Fibroblast of mammary gland (primary cell): Measurements from ENCODE around the gene GSPT2.
A peak's percentile ranks its signal among the peaks of the same experiment; 100 is the strongest.

Source experiments
- DNase-seq: peaks from one replicate; pipeline ENCODE4 v3.0.0-alpha.2; 2010; ENCODE audit warnings: low read depth
- H3K4me3 ChIP-seq: 2 replicates; pipeline ENCODE4 v1.5.1; 2011; ENCODE audit warnings: low read depth, mild to moderate bottlenecking, low read length, moderate library complexity; ENCODE audit not compliant: control insufficient read depth
- CTCF ChIP-seq: conservative IDR thresholded peaks from 2 replicates; pipeline ENCODE4 v1.5.1; 2011; ENCODE audit warnings: low read depth, low read length, inconsistent platforms; ENCODE audit not compliant: control insufficient read depth, insufficient read depth

Gene GSPT2

DNA sequence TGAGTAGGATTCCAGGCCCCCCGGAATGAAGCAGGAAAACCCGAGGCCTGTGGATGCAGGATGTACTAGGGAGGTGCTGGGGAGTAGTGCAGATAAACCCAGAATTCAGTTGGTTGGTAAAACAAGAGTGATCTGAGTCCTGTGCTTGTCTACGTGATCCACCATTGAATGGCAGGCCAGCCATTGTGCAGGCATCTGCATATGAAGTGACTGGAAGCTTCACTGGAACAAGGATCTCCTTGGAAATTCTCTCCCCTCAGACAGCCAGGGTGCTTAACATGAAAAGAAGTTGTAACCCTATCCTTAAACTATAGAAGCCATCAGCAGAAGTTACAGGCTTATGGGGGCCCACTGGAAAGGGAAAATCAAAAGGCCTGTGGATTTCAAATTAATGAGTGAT, 656 bp upstream of the GSPT2 start:
- H3K4me3 ChIP-seq, result peak overlapping the region; percentile 71
- TF ChIP-seq CTCF, result no peak
- no peak for DNase-seq

DNA sequence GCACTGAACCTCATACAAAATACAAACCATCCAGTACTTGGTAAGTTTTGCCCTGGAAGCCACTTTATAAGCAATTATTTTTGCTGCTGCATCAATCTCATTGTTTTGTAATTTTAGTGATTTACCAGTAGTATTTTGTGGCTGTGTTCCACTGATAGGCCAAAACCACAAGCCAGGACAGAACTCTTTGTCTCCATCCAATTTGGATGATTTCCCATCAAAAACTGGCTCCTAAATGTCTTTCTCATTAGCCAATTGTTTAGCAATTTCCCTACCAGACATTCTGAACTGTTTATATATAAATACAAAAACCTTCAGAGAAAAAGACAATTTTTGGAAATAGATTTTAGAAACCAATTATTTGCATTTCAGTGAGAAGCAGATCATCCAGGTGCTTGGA, 4.4 kb downstream of the GSPT2 start:
- TF ChIP-seq CTCF, result no peak
- peak; percentile 46 for DNase-seq
- no peak overlapping the region for H3K4me3 ChIP-seq

GRCh38 chrX:51759055-51759839, 16.0 kb downstream of the GSPT2 start:
- DNase-seq, result no peak
- TF ChIP-seq CTCF, result no peak
- no peak overlapping the region for H3K4me3 ChIP-seq

GRCh38 chrX:51760657-51761056, 17.4 kb downstream of the GSPT2 start:
- H3K4me3 ChIP-seq, result no peak overlapping the region
- DNase-seq, result no peak
- TF ChIP-seq CTCF, result no peak

DNA sequence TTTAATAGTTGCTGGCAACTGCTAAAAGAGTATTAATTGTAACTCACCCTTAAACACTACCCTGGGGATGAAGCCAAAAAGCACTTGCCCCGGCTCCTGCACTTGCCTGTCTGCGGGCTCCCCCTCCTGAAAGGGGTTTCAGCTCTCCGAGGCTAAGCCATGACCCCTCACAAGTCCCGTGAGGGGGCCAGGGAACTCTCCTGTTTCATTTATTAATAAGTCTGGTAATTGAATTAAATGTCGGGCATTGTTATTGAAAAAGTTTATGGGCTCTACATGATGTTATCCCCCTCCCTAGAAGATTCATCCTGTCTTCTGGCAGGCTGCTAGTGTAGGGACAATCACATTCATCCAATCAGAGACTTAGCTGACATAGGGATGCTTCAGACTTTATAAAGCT, 23.3 kb downstream of the GSPT2 start:
- H3K4me3 ChIP-seq, result no peak overlapping the region
- DNase-seq, result no peak
- TF ChIP-seq CTCF, result no peak

DNA sequence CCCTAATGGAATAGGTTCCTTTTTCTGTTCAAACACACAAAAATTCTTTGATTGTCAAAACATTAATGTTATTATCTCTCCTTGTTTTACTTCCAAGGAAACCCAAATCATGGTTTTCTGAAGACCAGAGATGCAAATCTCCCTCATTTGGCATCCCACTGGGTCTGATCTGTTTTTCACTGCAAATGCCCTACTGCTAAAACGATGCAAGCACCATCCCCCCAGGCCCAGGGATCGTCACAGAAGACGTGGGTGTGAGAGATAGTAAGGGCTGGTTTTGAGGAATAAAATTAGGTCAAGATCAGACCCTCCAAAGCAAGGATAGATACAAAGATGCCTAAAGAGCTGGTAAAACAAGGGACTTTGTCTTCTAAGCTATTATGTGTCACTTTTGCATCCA, 33.6 kb downstream of the GSPT2 start:
- no peak for TF ChIP-seq CTCF
- no peak for DNase-seq
- no peak overlapping the region for H3K4me3 ChIP-seq
